GM21825 (cell line): ENCODE results near the gene RRP15.

ENCODE experiments used
- ATAC-seq: cut with Tn5 transposase; IDR thresholded peaks from one replicate; pipeline ENCODE4 v1.9.1; 2021; ENCODE audit warnings: mild to moderate bottlenecking, moderate library complexity; ENCODE audit not compliant: unreplicated experiment

Gene RRP15

GRCh38 chr1:218336328-218336727 is 51.2 kb downstream of the RRP15 start:
- no peak for ATAC-seq

- no peak for ATAC-seq
Measured at GRCh38 chr1:218339267-218339831, 54.3 kb downstream of the RRP15 start.

- ATAC-seq, result no peak
Measured at GRCh38 chr1:218341325-218341724, 56.2 kb downstream of the RRP15 start.

GRCh38 chr1:218342091-218342490 is 57.0 kb downstream of the RRP15 start:
- no peak for ATAC-seq

- peak; percentile 42 for ATAC-seq
Measured at GRCh38 chr1:218344814-218345672, 60.0 kb downstream of the RRP15 start, which contains the start of gene TGFB2. TGFB2 (plus strand) TSS chr1:218345336; CDS start chr1:218346702, 1,366 bp downstream.

- ATAC-seq, result peak; percentile 59
Measured at GRCh38 chr1:218345673-218346390, 60.7 kb downstream of the RRP15 start.

- ATAC-seq, result no peak
Measured at GRCh38 chr1:218346391-218347204, 61.5 kb downstream of the RRP15 start.

GRCh38 chr1:218347336-218347722 is 62.2 kb downstream of the RRP15 start:
- no peak for ATAC-seq

- no peak for ATAC-seq
Measured at GRCh38 chr1:218347723-218348627, 62.9 kb downstream of the RRP15 start.

- no peak for ATAC-seq
Measured at GRCh38 chr1:218348628-218349071, 63.6 kb downstream of the RRP15 start.

GRCh38 chr1:218349348-218350034 is 64.4 kb downstream of the RRP15 start:
- ATAC-seq, result no peak

GRCh38 chr1:218350035-218350525 is 65.0 kb downstream of the RRP15 start:
- no peak for ATAC-seq

GRCh38 chr1:218350801-218351266 is 65.7 kb downstream of the RRP15 start:
- ATAC-seq, result no peak

- peak; percentile 72 for ATAC-seq
Measured at GRCh38 chr1:218351391-218352074, 66.4 kb downstream of the RRP15 start.

- ATAC-seq, result no peak
Measured at GRCh38 chr1:218352075-218352438, 67.0 kb downstream of the RRP15 start.

- no peak for ATAC-seq
Measured at GRCh38 chr1:218353656-218354055, 68.6 kb downstream of the RRP15 start.

GRCh38 chr1:218355278-218355677 is 70.2 kb downstream of the RRP15 start:
- ATAC-seq, result no peak

GRCh38 chr1:218357211-218357892 is 72.3 kb downstream of the RRP15 start:
- no peak for ATAC-seq
